Measurements from ENCODE around the gene MYO1E.

MYO1E gene

DNA sequence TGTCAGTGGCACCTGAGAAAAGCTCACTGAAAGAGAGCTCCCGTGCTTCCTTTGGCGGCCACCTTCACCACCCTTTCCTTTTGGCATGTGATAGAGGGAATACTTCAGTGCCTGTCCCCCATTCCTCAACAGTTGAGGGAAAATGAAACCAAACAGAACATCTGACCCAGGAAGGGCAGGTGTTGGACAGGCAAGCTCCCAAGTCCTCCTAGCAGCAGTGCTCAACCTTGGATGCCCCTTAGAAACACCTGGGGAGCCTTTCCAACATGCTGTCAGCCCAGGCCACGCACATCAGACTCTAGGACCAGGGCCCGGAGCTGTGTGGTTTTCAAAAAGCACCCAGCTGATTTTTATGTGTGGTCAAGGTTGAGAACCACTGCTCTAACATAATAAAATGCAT lies 143.7 kb downstream of the MYO1E start:
- no peak for DNase-seq (ENCODE audit: low spot score)

DNA sequence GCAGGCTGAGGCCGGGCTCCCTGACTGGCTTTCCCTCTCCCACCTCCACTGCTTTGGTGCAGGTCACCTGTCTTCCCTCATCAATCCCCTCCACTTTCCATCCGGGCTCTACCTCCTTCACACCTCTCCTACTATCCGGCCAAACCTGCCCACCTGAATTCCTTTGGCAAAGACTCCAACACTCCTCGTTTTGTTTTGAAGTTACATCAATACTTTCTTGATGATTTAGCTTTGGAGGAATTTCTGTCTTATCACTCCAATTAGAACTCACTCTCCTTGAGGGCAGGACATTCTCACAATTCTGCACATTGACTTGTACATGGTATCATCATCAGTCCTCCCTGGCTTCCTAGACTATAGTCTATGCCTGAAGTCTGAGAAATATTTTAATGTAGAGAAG lies 145.7 kb downstream of the MYO1E start:
- DNase-seq (ENCODE audit: low spot score) = no peak

DNA sequence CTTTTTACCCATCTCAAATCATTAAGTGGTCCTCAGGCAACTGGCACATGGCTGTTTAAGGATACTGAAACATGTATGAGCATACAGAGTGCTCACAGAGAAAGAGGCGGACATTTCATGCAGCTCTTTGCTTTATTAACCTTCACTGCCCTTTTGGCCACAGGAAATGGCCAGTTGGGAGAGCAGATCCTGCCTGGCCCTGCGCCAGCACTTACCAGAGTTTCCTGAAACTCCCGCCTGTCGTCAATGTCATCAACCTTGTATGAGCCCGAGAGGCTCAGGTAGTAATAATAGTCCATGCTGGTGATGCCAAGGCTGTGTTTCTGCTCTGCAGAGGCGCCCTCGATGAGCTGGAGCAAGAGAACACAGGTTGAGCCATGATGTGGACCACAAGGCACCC lies 148.2 kb downstream of the MYO1E start:
- no peak for DNase-seq (ENCODE audit: low spot score)

DNA sequence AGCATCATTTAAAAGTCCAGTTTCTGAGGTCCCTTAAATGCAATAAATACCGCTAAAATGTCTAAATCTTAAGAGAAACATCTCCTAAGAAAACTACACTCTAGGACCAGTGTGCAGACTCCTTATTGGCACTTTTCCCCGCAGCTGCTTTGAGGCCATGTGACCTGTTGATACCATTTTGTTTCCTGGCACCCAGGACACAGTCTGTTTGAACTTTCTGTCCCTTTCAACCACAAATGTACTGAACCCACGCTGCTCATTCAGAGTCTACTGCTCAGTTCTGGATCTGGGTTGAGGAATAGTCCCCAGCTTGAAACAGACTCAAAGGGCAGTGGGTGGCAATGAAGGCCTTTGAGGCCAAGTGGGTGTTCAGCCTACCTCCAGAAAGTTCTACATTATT lies 148.9 kb downstream of the MYO1E start:
- DNase-seq (ENCODE audit: low spot score) = no peak

DNA sequence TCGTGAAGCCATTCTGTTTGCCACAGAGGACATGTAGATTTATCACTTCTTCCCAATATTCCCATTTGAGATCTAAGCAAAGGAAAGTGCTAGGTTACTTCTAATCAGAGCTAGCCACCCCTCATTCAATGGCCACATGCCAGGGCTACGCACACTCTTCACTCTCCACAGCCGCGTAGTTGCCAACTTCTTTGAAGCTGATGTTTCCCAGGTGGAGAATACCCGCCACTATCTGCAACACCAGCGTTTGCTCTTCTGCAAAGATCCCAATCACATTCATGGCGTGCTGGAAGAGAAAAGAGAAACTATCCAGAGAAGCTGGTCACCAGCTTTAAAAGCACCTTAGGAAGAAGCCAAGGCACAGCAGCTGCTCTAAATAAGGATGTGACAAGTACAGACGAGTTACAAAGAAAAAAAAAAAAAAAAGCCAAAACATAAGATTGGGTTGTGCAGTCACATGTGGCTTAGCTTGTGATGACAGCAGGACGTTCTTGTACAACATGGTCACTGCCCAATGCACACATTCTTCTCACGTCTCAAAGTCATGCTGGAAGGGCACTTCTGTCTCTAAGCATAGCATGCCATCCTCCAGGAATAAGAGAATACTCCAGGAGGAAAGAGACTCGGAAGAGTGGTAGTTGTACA lies 149.6 kb downstream of the MYO1E start:
- no peak for DNase-seq (ENCODE audit: low spot score)

DNA sequence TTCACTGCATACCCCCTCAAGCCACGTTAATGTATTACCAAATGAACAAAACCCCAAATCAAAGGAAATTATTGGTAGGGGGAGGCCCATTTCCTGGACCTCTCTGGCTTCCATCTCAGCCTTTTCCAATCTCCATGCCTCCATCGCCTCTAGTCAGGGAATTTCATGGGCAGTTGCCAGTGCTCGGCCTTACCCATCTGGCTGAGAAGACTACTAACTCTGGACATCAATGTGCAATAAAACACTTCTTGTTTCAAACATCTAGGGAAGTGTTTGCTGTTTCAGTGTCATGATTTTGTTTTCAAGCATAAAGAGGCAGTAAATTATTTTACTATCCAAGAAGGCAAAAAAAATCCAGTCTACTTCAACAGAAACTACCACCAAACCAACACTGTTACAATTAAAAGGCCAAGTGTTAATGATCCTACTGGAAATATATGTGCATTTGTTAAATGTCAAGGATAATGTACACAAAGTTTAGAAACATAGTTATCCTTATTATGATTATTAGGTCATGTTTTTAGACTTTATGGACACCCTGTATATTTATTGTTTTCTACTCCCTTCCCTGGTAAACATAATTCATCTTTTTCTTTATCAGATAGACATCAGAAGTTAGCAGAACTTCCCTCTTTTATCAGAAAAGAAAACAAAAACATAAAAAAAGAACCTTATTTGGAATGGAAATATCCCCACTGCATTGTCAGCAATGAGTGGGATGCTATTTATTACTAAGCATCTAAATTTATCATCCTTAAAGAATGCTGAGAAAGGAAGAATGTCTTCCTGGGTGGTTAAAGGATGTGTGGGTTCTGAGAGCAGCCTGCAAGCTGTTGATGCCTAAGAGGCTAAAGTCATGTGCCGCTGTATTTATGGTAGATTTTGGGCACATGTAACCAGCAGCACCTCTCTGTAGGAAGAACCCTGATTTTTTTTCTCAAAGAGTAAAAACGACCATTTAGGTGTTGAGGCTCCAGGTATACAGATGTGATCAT lies 150.9 kb downstream of the MYO1E start:
- DNase-seq (ENCODE audit: low spot score) = no peak

DNA sequence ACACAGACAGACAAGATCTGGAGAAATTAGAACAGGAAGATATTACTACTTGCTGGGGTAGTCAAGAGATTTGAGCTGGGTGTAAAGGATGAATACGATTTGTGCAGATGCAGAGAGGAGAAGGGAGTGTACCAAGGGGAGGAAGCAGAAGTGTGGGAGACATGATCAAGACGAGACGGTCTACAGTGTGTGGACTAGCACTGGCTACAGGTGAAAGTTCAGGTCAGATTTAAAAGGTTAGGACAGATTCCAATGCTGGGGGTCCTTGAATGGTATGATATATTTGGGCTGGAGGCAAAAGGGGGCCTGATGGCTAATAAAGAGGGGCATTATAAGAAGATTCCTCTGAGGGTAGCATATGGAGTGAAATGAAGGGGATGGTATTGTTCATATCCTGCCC lies 154.0 kb downstream of the MYO1E start:
- DNase-seq (ENCODE audit: low spot score) = no peak

DNA sequence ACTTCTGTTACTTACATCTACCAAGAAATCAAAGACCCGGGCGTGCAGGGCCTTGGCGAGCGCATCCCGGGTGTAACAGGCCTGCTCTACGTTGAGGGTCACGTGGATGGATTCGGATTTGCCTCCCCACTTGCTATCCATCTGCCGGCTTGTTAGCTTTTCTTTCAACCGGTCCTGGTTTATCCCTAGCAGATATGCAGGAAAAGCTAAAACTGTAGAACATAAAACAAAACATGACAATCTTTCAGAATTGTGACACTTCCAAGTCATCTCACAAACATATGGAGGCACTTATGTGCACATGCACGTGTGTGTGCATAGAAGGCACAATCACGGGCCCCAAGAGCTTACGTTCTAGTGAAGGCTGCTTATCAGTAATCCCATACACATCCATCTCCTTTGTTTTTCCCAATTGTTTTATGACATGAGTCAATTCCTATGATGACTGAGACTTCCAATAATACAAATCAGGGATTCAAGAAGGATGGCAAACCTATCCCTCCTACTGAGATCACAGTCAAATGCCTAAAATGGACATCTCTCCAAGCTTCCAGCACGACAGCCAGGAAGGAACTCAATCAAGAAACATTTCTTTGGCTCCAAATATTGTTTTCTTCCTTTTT lies 154.7 kb downstream of the MYO1E start:
- DNase-seq (ENCODE audit: low spot score) = no peak

DNA sequence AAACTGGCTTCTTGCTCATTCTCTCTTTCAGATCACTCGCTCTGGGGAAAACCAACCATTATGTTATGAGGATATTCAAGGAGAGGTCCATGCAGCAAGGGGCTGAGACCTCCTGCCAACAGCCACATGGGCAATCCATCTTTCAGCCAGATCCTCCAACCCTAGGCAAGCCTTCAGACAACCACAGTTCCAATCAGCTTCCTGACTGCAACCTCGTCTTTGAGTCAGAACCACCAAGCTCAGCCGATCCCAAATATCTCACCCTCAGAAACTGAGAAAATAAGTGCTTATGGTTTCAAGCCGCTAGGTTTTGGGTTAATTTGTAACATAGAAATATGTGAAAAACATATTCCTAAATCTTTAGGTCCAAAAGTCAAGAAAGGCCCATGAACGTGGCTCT lies 155.8 kb downstream of the MYO1E start:
- DNase-seq (ENCODE audit: low spot score) = no peak

DNA sequence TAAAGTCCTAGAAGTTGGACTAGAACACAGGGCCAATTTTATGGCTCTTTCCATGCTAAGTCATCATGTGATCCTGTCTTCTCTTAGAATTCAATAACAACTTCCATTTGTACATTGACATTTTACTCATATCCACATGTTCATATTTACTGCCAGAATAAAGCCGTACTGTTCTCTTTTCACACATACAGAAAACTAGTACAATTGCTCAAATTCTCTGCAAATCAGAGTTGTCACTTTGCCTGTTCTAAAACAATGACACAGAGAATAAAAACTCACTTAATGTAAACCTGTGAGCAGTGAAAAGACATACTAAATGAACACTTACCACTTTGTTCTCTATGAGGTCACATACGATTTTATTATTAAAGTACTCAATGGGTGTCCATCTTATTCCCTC lies 162.5 kb downstream of the MYO1E start:
- DNase-seq (ENCODE audit: low spot score) = no peak

DNA sequence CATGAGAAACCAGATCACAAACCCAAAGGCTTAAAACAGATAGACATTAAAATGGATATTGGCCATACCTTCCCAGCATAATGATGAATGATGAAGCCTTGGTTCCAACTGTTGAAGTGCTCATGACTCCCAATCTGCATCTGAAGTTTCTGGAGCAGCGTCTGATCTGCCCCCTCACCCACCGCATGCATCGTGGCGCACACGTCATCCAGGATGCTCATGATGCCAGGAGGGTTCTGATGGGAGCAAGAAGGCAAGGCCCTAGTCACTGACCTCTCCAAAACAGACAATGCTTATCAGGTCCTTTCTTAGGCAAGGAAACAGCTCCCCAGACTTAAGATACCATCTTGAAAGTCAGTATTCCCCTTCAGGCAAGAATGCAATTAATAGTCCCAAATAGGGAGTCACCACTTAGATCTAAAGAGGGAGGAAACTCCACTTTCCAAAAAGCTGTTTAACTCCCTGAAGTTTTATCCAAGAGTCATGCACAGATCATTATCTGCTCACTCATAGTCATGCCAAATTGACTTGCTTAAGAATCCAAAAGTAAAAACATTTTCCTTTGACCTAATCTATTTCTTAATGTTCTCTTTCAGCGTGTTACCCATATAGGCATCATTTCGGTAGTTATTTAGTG lies 163.9 kb downstream of the MYO1E start:
- no peak for DNase-seq (ENCODE audit: low spot score)

DNA sequence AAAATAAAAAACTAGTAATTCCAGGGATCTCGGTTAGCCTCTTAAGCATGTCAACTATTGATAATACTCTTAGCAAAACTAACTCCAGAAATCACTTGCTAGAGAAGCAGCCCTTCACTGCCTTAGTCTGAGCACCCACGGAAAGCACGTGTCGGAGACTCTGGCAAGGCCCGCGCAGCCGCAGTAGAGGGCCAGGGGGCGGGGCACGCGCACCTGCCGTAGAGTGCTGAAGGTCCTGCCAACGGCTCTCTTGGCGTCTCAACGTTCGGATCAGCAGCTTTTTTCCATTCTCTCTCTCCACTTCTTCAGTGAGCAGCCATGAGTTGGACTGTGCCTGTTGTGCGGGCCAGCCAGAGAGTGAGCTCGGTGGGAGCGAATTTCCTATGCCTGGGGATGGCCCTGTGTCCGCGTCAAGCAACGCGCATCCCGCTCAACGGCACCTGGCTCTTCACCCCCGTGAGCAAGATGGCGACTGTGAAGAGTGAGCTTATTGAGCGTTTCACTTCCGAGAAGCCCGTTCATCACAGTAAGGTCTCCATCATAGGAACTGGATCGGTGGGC lies 166.0 kb downstream of the MYO1E start, which contains the start of gene LDHAL6B:
Gene LDHAL6B, plus strand, starts transcription at position 221 of the 561 bp plus-strand sequence. Its CDS starts 98 bp downstream, at position 319.
- DNase-seq (ENCODE audit: low spot score) = no peak

DNA sequence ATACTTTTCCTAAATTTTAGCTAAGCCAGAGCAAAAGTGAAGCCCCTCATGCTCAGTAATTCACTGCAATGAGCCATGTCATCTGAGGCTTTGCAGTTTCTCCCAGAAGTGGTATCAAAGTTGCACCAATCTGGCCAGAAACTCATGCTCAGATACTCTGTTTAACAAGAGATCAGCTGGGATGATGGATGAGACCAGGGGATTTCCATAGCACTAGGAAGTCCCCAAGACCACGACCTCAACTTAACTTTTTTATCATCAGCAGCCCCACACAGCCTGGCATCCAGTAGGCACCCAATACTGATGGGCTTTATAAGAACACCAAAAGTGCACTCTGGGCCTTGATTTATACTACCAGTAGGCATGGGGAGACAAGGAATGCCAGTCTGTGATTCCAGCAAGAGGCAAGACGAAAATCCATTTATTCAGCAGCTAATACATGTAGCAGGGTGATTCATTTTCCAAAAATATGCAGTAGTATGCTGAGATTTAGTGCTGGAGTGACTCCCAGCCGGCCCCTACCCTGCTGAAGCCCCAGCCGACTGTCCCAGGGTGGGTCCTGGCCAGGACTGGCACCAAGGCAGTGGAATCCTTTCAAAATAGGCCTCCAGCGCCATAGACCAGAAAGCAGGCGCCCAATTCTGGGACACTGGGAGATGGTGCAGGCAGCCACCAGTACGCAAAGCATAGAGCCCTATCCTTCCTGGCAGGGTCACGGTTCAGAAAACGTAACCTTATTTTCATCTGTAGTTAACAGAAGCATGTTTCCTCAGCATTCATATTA lies 166.6 kb downstream of the MYO1E start:
- no peak for DNase-seq (ENCODE audit: low spot score)

DNA sequence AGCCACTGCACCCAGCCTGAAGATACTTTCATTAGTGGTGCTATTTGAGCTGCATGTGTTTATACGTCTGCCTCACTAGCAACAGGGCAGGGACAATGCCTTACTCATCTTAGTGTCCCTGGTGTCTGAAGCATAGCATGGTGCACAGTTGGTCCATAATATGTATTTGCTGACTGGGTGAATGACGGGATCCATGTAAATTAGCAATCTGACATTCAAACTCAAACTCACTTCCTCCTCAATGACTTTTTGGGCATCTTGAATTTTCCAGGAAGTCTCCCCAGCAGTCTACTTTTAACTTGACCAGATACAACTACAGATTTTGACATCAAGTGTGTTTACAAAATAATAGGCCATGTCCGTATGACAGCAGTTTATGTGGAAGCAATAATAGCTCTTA lies 169.0 kb downstream of the MYO1E start:
- DNase-seq (ENCODE audit: low spot score) = no peak

DNA sequence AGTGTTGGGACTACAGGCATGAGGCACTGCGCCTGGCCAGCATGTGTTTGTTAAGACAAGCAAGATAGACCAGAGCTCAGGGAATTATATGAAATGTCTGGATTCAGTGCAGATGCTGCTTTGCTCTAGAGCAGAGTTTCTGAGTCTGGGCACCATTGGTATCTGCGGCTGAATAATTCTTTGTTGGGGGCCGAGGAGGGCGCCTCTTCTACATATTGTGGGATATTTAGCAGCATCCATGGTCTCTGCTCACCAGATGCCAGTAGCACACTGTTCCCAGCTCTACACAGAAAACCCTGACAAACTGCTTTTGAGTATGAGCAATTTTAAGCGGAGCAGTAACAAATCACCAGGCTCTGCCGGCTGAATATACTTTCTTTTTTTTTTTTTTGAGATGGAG lies 169.7 kb downstream of the MYO1E start:
- no peak for DNase-seq (ENCODE audit: low spot score)

DNA sequence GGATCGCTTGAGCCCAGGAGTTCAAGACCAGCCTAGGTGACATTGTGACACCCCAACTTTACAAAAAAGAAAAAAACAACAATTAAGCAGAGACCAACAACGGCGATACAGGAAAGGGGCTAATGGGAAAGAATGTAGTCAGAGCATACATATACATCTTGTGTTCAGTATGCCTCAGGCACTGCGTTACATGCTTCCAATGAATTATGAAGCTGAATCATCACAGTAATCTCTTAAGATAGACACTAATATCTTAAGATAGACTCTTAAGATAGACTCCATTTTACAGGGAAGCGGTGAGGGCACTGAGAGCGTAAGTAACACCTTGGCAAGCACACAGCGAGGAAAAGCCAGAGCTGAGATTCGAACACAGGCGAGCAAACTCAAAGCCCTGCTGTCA lies 172.1 kb downstream of the MYO1E start:
- DNase-seq (ENCODE audit: low spot score) = no peak

DNA sequence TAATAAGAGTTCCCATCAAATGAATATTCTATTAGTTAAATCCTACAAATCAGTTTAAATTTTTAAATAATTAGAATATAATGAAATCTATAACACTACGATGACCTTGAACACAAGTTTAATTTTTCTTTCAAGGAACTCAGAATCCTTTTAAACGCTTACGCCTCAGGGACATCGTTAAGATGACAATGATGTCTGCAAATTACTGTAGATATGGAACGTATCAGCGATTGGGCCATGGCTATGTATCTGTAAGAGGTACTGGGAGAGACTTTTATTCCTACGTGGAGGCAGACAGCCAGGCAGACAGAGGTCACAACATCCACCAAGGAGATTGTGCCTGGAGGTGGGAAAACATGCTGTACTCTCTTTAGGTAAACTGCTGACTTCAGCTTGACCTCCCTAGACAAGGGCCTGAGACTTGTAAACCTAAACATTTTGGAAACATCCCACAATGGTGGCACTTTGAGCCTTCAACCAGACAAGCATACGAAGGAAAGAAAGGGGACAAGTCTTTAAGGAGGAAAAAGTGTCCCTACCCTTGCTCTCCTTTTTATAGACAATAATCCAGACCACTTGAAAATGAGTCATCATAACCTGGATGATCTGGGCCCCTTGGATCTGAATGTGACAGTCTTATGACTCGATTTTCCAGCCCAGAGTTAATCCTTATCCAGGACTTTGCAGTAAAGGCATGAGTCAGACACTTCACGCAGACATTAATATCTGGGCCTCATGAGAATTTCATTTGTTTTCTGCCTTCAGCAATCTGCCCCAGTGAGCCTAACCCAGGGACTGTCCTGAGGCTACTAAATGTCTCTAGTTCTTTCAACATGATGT lies 172.8 kb downstream of the MYO1E start:
- DNase-seq (ENCODE audit: low spot score) = no peak

DNA sequence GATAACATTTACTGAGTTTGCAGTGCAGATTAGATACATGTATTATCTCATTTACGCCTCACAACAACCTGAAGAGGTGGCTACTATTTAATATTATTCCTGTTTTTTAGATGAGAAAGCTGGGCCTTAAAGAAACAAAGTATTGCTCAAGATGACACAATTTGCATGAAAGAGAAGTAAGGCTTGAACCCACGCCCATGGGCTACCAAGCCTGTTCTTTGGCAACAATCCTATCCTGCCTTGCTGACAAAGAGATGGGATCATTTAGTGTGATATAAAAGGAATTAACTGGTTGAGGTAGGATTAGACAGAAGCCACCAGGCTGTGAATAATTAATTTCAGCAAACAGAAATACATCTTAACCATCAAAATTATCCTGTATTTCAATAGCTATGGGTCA lies 175.2 kb downstream of the MYO1E start:
- DNase-seq (ENCODE audit: low spot score) = no peak

DNA sequence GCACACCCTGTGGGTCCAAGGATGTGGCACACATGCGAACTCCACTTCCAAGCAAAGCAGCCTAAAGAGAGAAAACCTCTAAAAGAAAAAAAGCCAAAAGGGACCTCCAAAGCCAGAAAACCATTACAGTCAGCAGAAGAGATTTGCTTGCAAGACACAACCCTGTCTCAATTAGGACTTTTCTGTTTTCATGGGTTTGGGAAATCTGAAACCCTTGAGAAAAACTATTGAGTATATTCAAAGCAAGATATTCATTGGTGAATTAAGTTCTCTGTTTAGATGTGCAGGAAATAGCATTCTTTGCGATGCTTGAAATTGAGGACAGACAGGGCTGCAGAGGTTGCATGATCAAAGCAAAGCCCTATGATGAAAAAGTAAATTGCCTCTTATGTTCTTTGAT lies 176.3 kb downstream of the MYO1E start:
- DNase-seq (ENCODE audit: low spot score) = no peak

DNA sequence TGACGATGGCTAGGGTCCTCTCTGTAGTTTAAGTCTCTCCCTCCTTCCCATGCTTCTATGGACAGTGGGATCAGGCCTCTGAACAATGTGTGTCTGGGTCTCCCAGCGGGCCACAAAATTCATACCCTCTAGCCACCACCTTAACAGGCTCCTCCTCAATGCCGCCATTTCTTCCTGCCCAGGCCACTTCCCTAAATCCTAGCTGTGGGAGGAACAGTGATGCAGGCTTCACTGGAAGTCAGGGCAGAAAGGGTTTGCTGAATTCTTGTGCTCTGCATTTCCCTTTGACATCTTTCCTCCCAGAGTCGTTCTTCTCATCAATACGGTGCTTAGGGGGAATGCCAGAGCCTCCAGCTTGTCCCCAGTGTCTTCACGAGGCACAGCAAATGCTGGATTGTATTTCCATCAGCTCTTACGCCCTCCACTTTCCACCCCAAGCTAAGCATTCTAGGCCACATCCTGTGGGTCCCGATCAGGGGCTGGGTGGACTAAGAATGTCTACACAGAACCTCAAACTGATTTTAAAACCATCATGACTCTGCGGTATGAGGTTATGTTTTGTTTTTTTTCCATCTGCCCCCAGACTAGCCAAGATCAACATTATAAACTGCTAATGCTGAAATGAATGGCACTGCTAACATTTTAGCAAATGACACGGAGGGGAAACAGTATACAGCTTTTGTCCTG lies 177.9 kb downstream of the MYO1E start:
- no peak for DNase-seq (ENCODE audit: low spot score)
